DND-41 (cell line): ENCODE data around the gene SPIB.

Experiments used
- ATAC-seq: fragments of 200-7000 bp; cut with Tn5 transposase; 3 replicates; pipeline ENCODE4 v1.9.1; 2021; ENCODE audit warnings: low read depth; ENCODE audit not compliant: insufficient read depth
- DNase-seq: peaks from one replicate; pipeline ENCODE4 v3.0.0-alpha.2; 2020
- H2AFZ ChIP-seq: 2 replicates; pipeline ENCODE4 v1.6.0; 2012; ENCODE audit warnings: low read depth, low read length
- H3K27ac ChIP-seq: 2 replicates; pipeline ENCODE4 v1.5.1; 2012; ENCODE audit warnings: low read length, inconsistent platforms
- H3K27me3 ChIP-seq: fragments of 200-600 bp; sonication (generic); 2 replicates; pipeline ENCODE4 v1.6.0; 2012; ENCODE audit warnings: low read length, mild to moderate bottlenecking, inconsistent platforms; ENCODE audit not compliant: insufficient read depth, poor library complexity
- H3K36me3 ChIP-seq: 2 replicates; pipeline ENCODE4 v1.5.1; 2012; ENCODE audit warnings: low read length, inconsistent platforms; ENCODE audit not compliant: insufficient read depth
- H3K4me1 ChIP-seq: 2 replicates; pipeline ENCODE4 v1.5.1; 2012; ENCODE audit warnings: mild to moderate bottlenecking, low read length; ENCODE audit not compliant: insufficient read depth
- H3K4me2 ChIP-seq: 2 replicates; pipeline ENCODE4 v1.6.0; 2012; ENCODE audit warnings: mild to moderate bottlenecking, moderate library complexity, low read length, inconsistent platforms; ENCODE audit not compliant: insufficient read depth
- H3K4me3 ChIP-seq, 2 experiments: fragments of 200-600 bp in 1 of 2; shearing (Covaris generic) in 1 of 2; 2 replicates each; pipeline ENCODE4 v1.5.1; 2012 to 2016; ENCODE audit warnings: inconsistent platforms in 2 of 2, low read length in 2 of 2, mild to moderate bottlenecking in 2 of 2, low read depth in 1 of 2, moderate library complexity in 1 of 2
- H3K79me2 ChIP-seq: 2 replicates; pipeline ENCODE4 v1.6.0; 2012; ENCODE audit warnings: low read length, inconsistent platforms; ENCODE audit not compliant: insufficient read depth
- H3K9ac ChIP-seq: 2 replicates; pipeline ENCODE4 v1.6.0; 2012; ENCODE audit warnings: low read depth, mild to moderate bottlenecking, inconsistent platforms, low read length, moderate library complexity
- H3K9me3 ChIP-seq: 2 replicates; pipeline ENCODE4 v1.5.1; 2012; ENCODE audit warnings: low read length, moderate library complexity, mild to moderate bottlenecking, inconsistent platforms; ENCODE audit not compliant: insufficient read depth, severe bottlenecking
- H4K20me1 ChIP-seq: 2 replicates; pipeline ENCODE4 v1.6.0; 2012; ENCODE audit warnings: low read length; ENCODE audit not compliant: insufficient read depth
- CTCF ChIP-seq: IDR thresholded peaks from 2 replicates; pipeline ENCODE4 v1.5.1; 2012; ENCODE audit warnings: borderline replicate concordance, low read length, moderate library complexity, mild to moderate bottlenecking; ENCODE audit not compliant: poor library complexity, severe bottlenecking; ENCODE audit errors: extremely low read depth
- EZH2 ChIP-seq: IDR thresholded peaks from 3 replicates; pipeline ENCODE4 v1.6.1; 2012; ENCODE audit warnings: borderline replicate concordance, low read depth, mild to moderate bottlenecking, moderate library complexity, low read length, inconsistent platforms; ENCODE audit not compliant: severe bottlenecking

Gene SPIB

GRCh38 chr19:50414864-50415660 lies 3.7 kb upstream of the SPIB start:
- Histone ChIP-seq H3K4me1 (peaks cover 9% of the 10 kb centered on the region), H3K79me2 (no peaks in the 10 kb centered on the region), H3K4me2 (no peak overlapping the region), H4K20me1 (peaks cover 25% of the 10 kb centered on the region; the same call in 1 of the 2 replicates), H2AFZ (no peak overlapping the region), H3K36me3 (peaks cover 59% of the 10 kb centered on the region), H3K27ac (no peak overlapping the region), H3K27me3 (no peaks in the 10 kb centered on the region), H3K4me3 (no peak overlapping the region), H3K9me3 (no peaks in the 10 kb centered on the region), H3K9ac (no peak overlapping the region)
- TF ChIP-seq EZH2 (no peak), CTCF (peak; percentile 56)
- ATAC-seq (peak; percentile 51), DNase-seq (peak; percentile 42)

- no peaks in the 10 kb centered on the region for H3K9me3 ChIP-seq
- TF ChIP-seq EZH2, result no peak
- no peak for TF ChIP-seq CTCF
- H3K27ac ChIP-seq, result no peak overlapping the region
- peaks cover 54% of the 10 kb centered on the region for H3K36me3 ChIP-seq
- H3K4me2 ChIP-seq, result no peak overlapping the region
- H3K9ac ChIP-seq, result no peak overlapping the region
- ATAC-seq, result no peak
- peaks cover 9% of the 10 kb centered on the region for H3K4me1 ChIP-seq
- H3K4me3 ChIP-seq, result no peak overlapping the region
- H4K20me1 ChIP-seq, result peaks cover 20% of the 10 kb centered on the region; the same call in 1 of the 2 replicates
- no peaks in the 10 kb centered on the region for H3K79me2 ChIP-seq
- no peak overlapping the region for H2AFZ ChIP-seq
- no peak for DNase-seq
- H3K27me3 ChIP-seq, result no peaks in the 10 kb centered on the region
These were observed 3.1 kb upstream of the SPIB start for GRCh38 chr19:50415661-50416033.

- Histone ChIP-seq H3K9me3 (no peaks in the 10 kb centered on the region), H3K79me2 (no peaks in the 10 kb centered on the region), H3K4me2 (no peak overlapping the region), H3K9ac (no peak overlapping the region), H2AFZ (no peak overlapping the region), H3K36me3 (peaks cover 47% of the 10 kb centered on the region), H3K27me3 (no peaks in the 10 kb centered on the region), H3K4me1 (peaks cover 9% of the 10 kb centered on the region), H4K20me1 (peaks cover 20% of the 10 kb centered on the region; the same call in 1 of the 2 replicates), H3K27ac (no peak overlapping the region), H3K4me3 (no peak overlapping the region)
- DNase-seq (no peak), ATAC-seq (0 out of 3 replicates have a peak, but pooled peaks have one; percentile 6)
- no peak for TF ChIP-seq CTCF
These were observed 2.4 kb upstream of the SPIB start for GRCh38 chr19:50416034-50416977.
